Measurements from ENCODE around the gene ZNF532.

ZNF532 gene

DNA sequence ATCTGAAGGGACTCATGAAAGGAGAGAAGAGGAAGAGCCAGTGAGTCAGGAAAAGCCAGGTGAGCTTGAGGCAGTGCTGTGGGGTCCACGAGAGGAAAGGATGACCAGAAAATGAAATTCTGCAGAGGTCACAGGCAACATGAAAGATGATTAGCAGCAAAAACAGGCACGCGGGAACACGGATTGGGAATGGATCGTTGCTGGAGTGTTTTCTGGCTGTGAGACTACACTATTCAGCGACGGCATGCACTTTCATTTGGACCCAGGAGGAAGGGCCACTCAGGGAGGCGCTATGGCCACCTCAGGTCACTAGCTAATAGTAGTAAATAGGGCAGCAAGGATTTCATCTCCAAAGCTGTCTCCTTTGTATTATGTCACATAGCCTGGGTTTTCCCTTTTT, 44.8 kb downstream of the ZNF532 start:
- Histone ChIP-seq H3K36me3 (ENCODE audit: insufficient read depth, low read length) (peaks cover 77% of the 10 kb centered on the region), H3K4me2 (ENCODE audit: low read length) (no peak overlapping the region), H3K27me3 (ENCODE audit: insufficient read depth, low read length) (no peaks in the 10 kb centered on the region), H2AFZ (ENCODE audit: low read length) (no peak overlapping the region), H3K9ac (ENCODE audit: low read length) (no peak overlapping the region), H3K27ac (ENCODE audit: low read depth, low read length, poor library complexity, severe bottlenecking) (no peak overlapping the region), H3F3A (ENCODE audit: insufficient read depth, low read length) (no peaks in the 10 kb centered on the region), H3K4me1 (ENCODE audit: insufficient read depth, low read length, severe bottlenecking) (peaks cover 83% of the 10 kb centered on the region), H3K79me2 (ENCODE audit: insufficient read depth, low read length) (peaks cover 93% of the 10 kb centered on the region), H3K4me3 (ENCODE audit: low read depth, low read length, poor library complexity, severe bottlenecking) (no peak overlapping the region), H4K20me1 (ENCODE audit: insufficient read depth, low read length) (no peaks in the 10 kb centered on the region), H3K9me3 (ENCODE audit: low read length) (no peaks in the 10 kb centered on the region), H3K9me2 (ENCODE audit: low read depth, low read length) (no peaks in the 10 kb centered on the region)
- TF ChIP-seq EZH2 (IDR thresholded peaks at IDR 0.05; ENCODE audit: borderline replicate concordance, low read length): no peak

DNA sequence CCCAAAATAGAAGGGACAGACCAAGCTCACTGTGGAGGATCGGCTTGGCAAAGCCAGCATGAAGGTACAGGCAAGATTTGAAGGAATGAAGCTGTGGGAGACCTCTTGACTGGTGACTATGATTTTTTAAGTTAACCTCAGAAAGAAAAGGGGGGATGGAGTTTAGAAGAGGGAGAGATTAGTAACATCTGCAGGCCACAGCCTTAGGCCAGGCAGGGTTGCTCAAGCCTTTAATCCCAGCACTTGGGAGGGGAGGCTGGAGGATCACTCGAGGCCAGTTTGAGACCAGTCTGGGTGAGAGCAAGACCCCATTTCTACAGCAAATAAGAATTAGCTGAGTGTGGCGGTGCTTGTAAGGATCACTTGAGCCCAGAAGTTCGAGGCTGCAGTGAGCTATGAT, 46.6 kb downstream of the ZNF532 start:
- Histone ChIP-seq H2AFZ (ENCODE audit: low read length) (no peak overlapping the region), H3F3A (ENCODE audit: insufficient read depth, low read length) (no peaks in the 10 kb centered on the region), H3K9me3 (ENCODE audit: low read length) (no peaks in the 10 kb centered on the region), H4K20me1 (ENCODE audit: insufficient read depth, low read length) (no peaks in the 10 kb centered on the region), H3K9ac (ENCODE audit: low read length) (no peak overlapping the region; the same call in 1 of the 2 replicates), H3K9me2 (ENCODE audit: low read depth, low read length) (no peaks in the 10 kb centered on the region), H3K4me2 (ENCODE audit: low read length) (no peak overlapping the region), H3K36me3 (ENCODE audit: insufficient read depth, low read length) (peaks cover 76% of the 10 kb centered on the region), H3K27me3 (ENCODE audit: insufficient read depth, low read length) (no peaks in the 10 kb centered on the region), H3K4me3 (ENCODE audit: low read depth, low read length, poor library complexity, severe bottlenecking) (no peak overlapping the region), H3K4me1 (ENCODE audit: insufficient read depth, low read length, severe bottlenecking) (peaks cover 67% of the 10 kb centered on the region), H3K27ac (ENCODE audit: low read depth, low read length, poor library complexity, severe bottlenecking) (no peak overlapping the region), H3K79me2 (ENCODE audit: insufficient read depth, low read length) (peaks cover 92% of the 10 kb centered on the region)
- TF ChIP-seq EZH2 (IDR thresholded peaks at IDR 0.05; ENCODE audit: borderline replicate concordance, low read length): no peak
- TF ChIP-seq, protein P1, sequence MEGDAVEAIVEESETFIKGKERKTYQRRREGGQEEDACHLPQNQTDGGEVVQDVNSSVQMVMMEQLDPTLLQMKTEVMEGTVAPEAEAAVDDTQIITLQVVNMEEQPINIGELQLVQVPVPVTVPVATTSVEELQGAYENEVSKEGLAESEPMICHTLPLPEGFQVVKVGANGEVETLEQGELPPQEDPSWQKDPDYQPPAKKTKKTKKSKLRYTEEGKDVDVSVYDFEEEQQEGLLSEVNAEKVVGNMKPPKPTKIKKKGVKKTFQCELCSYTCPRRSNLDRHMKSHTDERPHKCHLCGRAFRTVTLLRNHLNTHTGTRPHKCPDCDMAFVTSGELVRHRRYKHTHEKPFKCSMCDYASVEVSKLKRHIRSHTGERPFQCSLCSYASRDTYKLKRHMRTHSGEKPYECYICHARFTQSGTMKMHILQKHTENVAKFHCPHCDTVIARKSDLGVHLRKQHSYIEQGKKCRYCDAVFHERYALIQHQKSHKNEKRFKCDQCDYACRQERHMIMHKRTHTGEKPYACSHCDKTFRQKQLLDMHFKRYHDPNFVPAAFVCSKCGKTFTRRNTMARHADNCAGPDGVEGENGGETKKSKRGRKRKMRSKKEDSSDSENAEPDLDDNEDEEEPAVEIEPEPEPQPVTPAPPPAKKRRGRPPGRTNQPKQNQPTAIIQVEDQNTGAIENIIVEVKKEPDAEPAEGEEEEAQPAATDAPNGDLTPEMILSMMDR (IDR thresholded peaks at IDR 0.05; ENCODE audit: low read length): no peak

DNA sequence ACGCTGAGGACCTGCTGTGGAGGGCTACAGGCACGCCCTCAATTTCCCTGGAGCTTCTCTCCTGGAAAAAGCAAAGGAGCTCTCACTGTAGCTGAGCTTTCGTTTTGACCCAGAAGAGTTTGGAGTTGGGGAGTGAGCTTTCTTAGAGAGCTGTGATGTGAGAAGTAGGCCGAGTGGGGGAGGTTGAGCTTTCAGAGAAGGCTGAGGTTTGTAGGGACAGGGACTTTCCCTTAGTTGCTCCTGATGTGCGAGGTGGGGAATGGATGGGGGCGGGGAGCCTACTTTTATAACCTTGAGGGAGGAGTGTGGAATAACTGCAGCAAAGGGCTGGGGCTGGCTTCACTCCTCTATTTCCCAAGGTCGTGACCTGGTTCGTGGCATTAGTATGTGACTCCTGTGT, 47.1 kb downstream of the ZNF532 start:
- Histone ChIP-seq H3K4me1 (ENCODE audit: insufficient read depth, low read length, severe bottlenecking) (peaks cover 62% of the 10 kb centered on the region), H3K36me3 (ENCODE audit: insufficient read depth, low read length) (peaks cover 79% of the 10 kb centered on the region), H3K9me2 (ENCODE audit: low read depth, low read length) (no peaks in the 10 kb centered on the region), H3F3A (ENCODE audit: insufficient read depth, low read length) (no peaks in the 10 kb centered on the region), H3K4me2 (ENCODE audit: low read length) (no peak overlapping the region), H3K79me2 (ENCODE audit: insufficient read depth, low read length) (peaks cover 92% of the 10 kb centered on the region), H3K4me3 (ENCODE audit: low read depth, low read length, poor library complexity, severe bottlenecking) (no peak overlapping the region), H3K27ac (ENCODE audit: low read depth, low read length, poor library complexity, severe bottlenecking) (no peak overlapping the region), H2AFZ (ENCODE audit: low read length) (no peak overlapping the region), H3K27me3 (ENCODE audit: insufficient read depth, low read length) (no peaks in the 10 kb centered on the region), H3K9me3 (ENCODE audit: low read length) (no peaks in the 10 kb centered on the region), H3K9ac (ENCODE audit: low read length) (no peak overlapping the region), H4K20me1 (ENCODE audit: insufficient read depth, low read length) (no peaks in the 10 kb centered on the region)
- no peak for TF ChIP-seq EZH2 (IDR thresholded peaks at IDR 0.05; ENCODE audit: borderline replicate concordance, low read length)
- TF ChIP-seq, protein P1 (IDR thresholded peaks at IDR 0.05; ENCODE audit: low read length): no peak

DNA sequence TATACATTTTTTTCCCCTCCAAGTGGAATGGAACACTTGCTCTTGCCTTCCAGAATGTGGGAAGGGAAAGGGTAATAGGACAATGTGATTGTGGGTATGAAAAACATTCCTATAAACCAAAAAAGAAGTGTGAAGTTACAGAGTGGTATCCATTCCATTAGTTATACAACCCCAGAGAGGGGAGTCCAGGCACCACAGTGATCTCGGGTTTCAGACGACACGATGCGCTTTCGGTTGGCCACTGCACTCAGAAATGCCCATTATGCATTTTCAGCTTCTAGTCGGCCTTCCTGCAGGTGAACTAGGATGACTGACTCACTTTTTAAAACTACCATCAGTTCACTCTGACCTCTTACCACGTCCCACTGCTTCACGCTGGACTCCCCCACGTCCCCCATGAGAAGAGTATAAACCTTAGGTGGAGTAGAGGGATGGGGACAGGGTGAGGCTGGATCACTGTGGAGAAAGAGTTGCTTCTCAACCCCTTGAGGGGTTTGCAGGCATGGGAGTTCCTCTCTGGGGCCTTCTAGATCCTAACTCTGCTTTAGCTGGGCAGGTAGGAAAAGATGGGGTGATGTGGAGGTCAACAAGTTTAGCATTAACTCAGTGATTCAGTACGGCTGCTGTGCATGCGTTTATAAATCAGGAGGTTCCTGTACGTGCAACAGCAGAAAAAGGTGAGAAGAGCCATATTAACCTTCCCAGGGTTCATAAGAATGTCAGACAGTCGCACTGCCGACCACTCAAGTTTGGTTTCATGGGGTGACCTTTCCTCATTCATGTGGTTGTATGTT, 50.5 kb downstream of the ZNF532 start:
- no peak overlapping the region for H3K27ac ChIP-seq (ENCODE audit: low read depth, low read length, poor library complexity, severe bottlenecking)
- no peak overlapping the region for H3K4me3 ChIP-seq (ENCODE audit: low read depth, low read length, poor library complexity, severe bottlenecking)
- peaks cover 72% of the 10 kb centered on the region for H3K79me2 ChIP-seq (ENCODE audit: insufficient read depth, low read length)
- no peaks in the 10 kb centered on the region for H3K9me2 ChIP-seq (ENCODE audit: low read depth, low read length)
- H3K4me2 ChIP-seq (ENCODE audit: low read length): no peak overlapping the region
- no peaks in the 10 kb centered on the region for H3K9me3 ChIP-seq (ENCODE audit: low read length)
- peaks cover 32% of the 10 kb centered on the region for H3K4me1 ChIP-seq (ENCODE audit: insufficient read depth, low read length, severe bottlenecking)
- no peaks in the 10 kb centered on the region for H3K27me3 ChIP-seq (ENCODE audit: insufficient read depth, low read length)
- no peak overlapping the region for H2AFZ ChIP-seq (ENCODE audit: low read length)
- H3K36me3 ChIP-seq (ENCODE audit: insufficient read depth, low read length): peaks cover 90% of the 10 kb centered on the region
- no peak overlapping the region for H3K9ac ChIP-seq (ENCODE audit: low read length)
- TF ChIP-seq EZH2 (IDR thresholded peaks at IDR 0.05; ENCODE audit: borderline replicate concordance, low read length): no peak
- TF ChIP-seq, protein P1 (IDR thresholded peaks at IDR 0.05; ENCODE audit: low read length): no peak
- H4K20me1 ChIP-seq (ENCODE audit: insufficient read depth, low read length): no peaks in the 10 kb centered on the region
- no peaks in the 10 kb centered on the region for H3F3A ChIP-seq (ENCODE audit: insufficient read depth, low read length)

All from OCI-LY1 (cell line).